Muscle layer of colon (tissue), 2 donors: Measurements from ENCODE around the gene GDF15.
"Not testable (repeated sequence)": the region's sequence is repeated elsewhere in the genome, so short reads cannot be mapped to it uniquely, and the experiment has no call there.

Experiments used
- H3K27ac ChIP-seq: one replicate; pipeline ENCODE4 v1.7.0; 2013; ENCODE audit warnings: low read depth, mild to moderate bottlenecking, low read length, moderate library complexity
- H3K27me3 ChIP-seq, 2 donors: one replicate each; pipeline ENCODE4 v1.7.0; 2013; ENCODE audit warnings: low read length in 2 of 2, mild to moderate bottlenecking in 2 of 2; ENCODE audit not compliant: insufficient read depth in 2 of 2, control insufficient read depth in 1 of 2
- H3K36me3 ChIP-seq: one replicate; pipeline ENCODE4 v1.7.0; 2013; ENCODE audit warnings: mild to moderate bottlenecking, low read length; ENCODE audit not compliant: insufficient read depth
- H3K4me1 ChIP-seq: one replicate; pipeline ENCODE4 v1.7.0; 2013; ENCODE audit warnings: mild to moderate bottlenecking, low read length; ENCODE audit not compliant: insufficient read depth
- H3K4me3 ChIP-seq, 2 donors: one replicate each; pipeline ENCODE4 v1.7.0; 2013; ENCODE audit warnings: low read length in 2 of 2, low read depth in 1 of 2, mild to moderate bottlenecking in 1 of 2, moderate library complexity in 1 of 2
- H3K9ac ChIP-seq: one replicate; pipeline ENCODE4 v1.7.0; 2013; ENCODE audit warnings: low read length
- H3K9me3 ChIP-seq: one replicate; pipeline ENCODE4 v1.7.0; 2013; ENCODE audit warnings: mild to moderate bottlenecking, low read length
- donor health status: abdominal sarcoma.
- donor health status: Adenocarcinoma of cecum.

Gene GDF15

GRCh38 chr19:18364826-18365528 lies 21.0 kb upstream of the GDF15 start:
- H3K27ac ChIP-seq: peak overlapping the region; percentile 6
- H3K9ac ChIP-seq: peak overlapping the region; percentile 25
- H3K4me3 ChIP-seq: peak overlapping the region in 1 of 2 donors; percentile 14
- H3K36me3 ChIP-seq: peaks cover 4% of the 10 kb centered on the region
- peaks cover 14% of the 10 kb centered on the region for H3K4me1 ChIP-seq
- no peaks in the 10 kb centered on the region for H3K27me3 ChIP-seq
- H3K9me3 ChIP-seq: no peaks in the 10 kb centered on the region

GRCh38 chr19:18366021-18366435 lies 19.9 kb upstream of the GDF15 start:
- Histone ChIP-seq H3K9ac (no peak overlapping the region), H3K4me1 (peaks cover 14% of the 10 kb centered on the region), H3K36me3 (peaks cover 4% of the 10 kb centered on the region), H3K4me3 (no peak overlapping the region), H3K27ac (peak overlapping the region; percentile 19), H3K9me3 (no peaks in the 10 kb centered on the region), H3K27me3 (no peaks in the 10 kb centered on the region)

- Histone ChIP-seq H3K9me3 (no peaks in the 10 kb centered on the region), H3K9ac (no peak overlapping the region), H3K36me3 (no peaks in the 10 kb centered on the region), H3K4me3 (no peak overlapping the region), H3K27me3 (no peaks in the 10 kb centered on the region), H3K4me1 (peaks cover 17% of the 10 kb centered on the region), H3K27ac (no peak overlapping the region)
These were observed 17.3 kb upstream of the GDF15 start for GRCh38 chr19:18368504-18369222.

GRCh38 chr19:18373407-18373891 lies 12.5 kb upstream of the GDF15 start:
- Histone ChIP-seq H3K4me3 (peak overlapping the region in 1 of 2 donors; percentile 3), H3K27ac (peak overlapping the region; percentile 50), H3K36me3 (no peaks in the 10 kb centered on the region), H3K4me1 (peaks cover 9% of the 10 kb centered on the region), H3K9ac (no peak overlapping the region), H3K9me3 (no peaks in the 10 kb centered on the region), H3K27me3 (no peaks in the 10 kb centered on the region)

GRCh38 chr19:18373892-18374629 lies 11.9 kb upstream of the GDF15 start:
- H3K27ac ChIP-seq: peak overlapping the region; percentile 50
- H3K4me3 ChIP-seq: peak overlapping the region; percentile 3
- H3K36me3 ChIP-seq: no peaks in the 10 kb centered on the region
- no peaks in the 10 kb centered on the region for H3K27me3 ChIP-seq
- peaks cover 9% of the 10 kb centered on the region for H3K4me1 ChIP-seq
- H3K9me3 ChIP-seq: no peaks in the 10 kb centered on the region
- H3K9ac ChIP-seq: peak overlapping the region; percentile 16

- H3K9ac ChIP-seq: no peak overlapping the region
- peaks cover 14% of the 10 kb centered on the region for H3K4me1 ChIP-seq
- no peak overlapping the region for H3K27ac ChIP-seq
These were observed 8.9 kb upstream of the GDF15 start for GRCh38 chr19:18377026-18377425.

GRCh38 chr19:18379803-18380747 lies 5.9 kb upstream of the GDF15 start:
- H3K4me3 ChIP-seq: no peak overlapping the region
- peaks cover 5% of the 10 kb centered on the region for H3K4me1 ChIP-seq
- no peak overlapping the region for H3K9ac ChIP-seq
- H3K27me3 ChIP-seq: no peaks in the 10 kb centered on the region
- H3K27ac ChIP-seq: peak overlapping the region; percentile 35
- H3K9me3 ChIP-seq: no peaks in the 10 kb centered on the region
- no peaks in the 10 kb centered on the region for H3K36me3 ChIP-seq

More at GRCh38 chr19:18377026-18377425, 8.9 kb upstream of the GDF15 start:
- Histone ChIP-seq H3K9me3 (no peaks in the 10 kb centered on the region), H3K27me3 (no peaks in the 10 kb centered on the region), H3K4me3 (no peak overlapping the region), H3K36me3 (no peaks in the 10 kb centered on the region)

GRCh38 chr19:18380843-18381242 lies 5.1 kb upstream of the GDF15 start:
- Histone ChIP-seq H3K4me1 (peaks cover 9% of the 10 kb centered on the region), H3K36me3 (no peaks in the 10 kb centered on the region), H3K4me3 (no peak overlapping the region), H3K9ac (no peak overlapping the region), H3K27ac (peak overlapping the region; percentile 35), H3K9me3 (no peaks in the 10 kb centered on the region), H3K27me3 (peaks cover 0 to 4% of the 10 kb centered on the region in 2 donors)

GRCh38 chr19:18383622-18384021 lies 2.3 kb upstream of the GDF15 start:
- not testable (repeated sequence) for H3K9ac ChIP-seq, H3K4me3 ChIP-seq, H3K9me3 ChIP-seq, H3K36me3 ChIP-seq, H3K27me3 ChIP-seq, H3K27ac ChIP-seq
- H3K4me1 ChIP-seq: peaks cover 11% of the 10 kb centered on the region

- peaks cover 11% of the 10 kb centered on the region for H3K4me1 ChIP-seq
- no peak overlapping the region for H3K9ac ChIP-seq
- no peak overlapping the region for H3K4me3 ChIP-seq
- H3K36me3 ChIP-seq: no peaks in the 10 kb centered on the region
- no peaks in the 10 kb centered on the region for H3K9me3 ChIP-seq
- H3K27ac ChIP-seq: no peak overlapping the region
- H3K27me3 ChIP-seq: peaks cover 0 to 5% of the 10 kb centered on the region in 2 donors
These were observed 1.2 kb upstream of the GDF15 start for GRCh38 chr19:18384775-18385174.
